HepG2 (cell line): Measurements from ENCODE around the gene GON4L. TPM values are rescaled to one million over a fixed set of nuclear protein-coding genes. Genes with fewer than 3 reads are reported as not detected.

ENCODE experiments used
- ATAC-seq: fragments of 200-7000 bp; cut with Tn5 transposase; 3 replicates; pipeline ENCODE4 v1.9.1; 2020; ENCODE audit warnings: mild to moderate bottlenecking, moderate library complexity
- BruUV-seq: library from RNA; stranded (reverse); fragments of 400-500 nt; replicated peaks from 2 replicates; lab custom pipeline; 2021; lab: Mats Ljungman, UMichigan
- CTCF ChIA-PET: fragments of 300-600 bp; formaldehyde crosslinking; extraction: SDS; loops from one replicate; lab custom pipeline; 2021; ENCODE audit warnings: low total read pairs, inconsistent platforms, low intra/inter-chr PET ratio; lab: Yijun Ruan, JAX
- POLR2A ChIA-PET: fragments of 350-600 bp; sonication (Branson Sonifier 250); formaldehyde crosslinking; loops from one replicate; lab custom pipeline; 2020; ENCODE audit warnings: antibody characterized with exemption, inconsistent platforms; lab: Yijun Ruan, JAX
- DNase-seq: peaks from one replicate; pipeline ENCODE4 v3.0.0-alpha.2; 2015; ENCODE audit warnings: low spot score
- FAIRE-seq: peaks from 3 replicates; lab custom pipeline; 2011; peaks lifted over from hg19 to GRCh38; lab: Jason Lieb, UNC
- H2AFZ ChIP-seq: one replicate; pipeline ENCODE4 v1.6.1; 2011; ENCODE audit warnings: low read length, inconsistent platforms
- H3K27ac ChIP-seq: fragments of 300-600 bp; 3 replicates; pipeline ENCODE4 v1.8.0; 2011; ENCODE audit warnings: mixed run types, mild to moderate bottlenecking, mixed read lengths, low read length, inconsistent platforms; ENCODE audit not compliant: insufficient read depth; ENCODE audit errors: extremely low read length
- H3K27me3 ChIP-seq, 2 experiments: fragments of 200-600 bp in 1 of 2; 2 replicates in 1 of 2; 3 replicates in 1 of 2; pipeline versions ENCODE4 v1.6.0 to v1.8.0; 2011; ENCODE audit warnings: low read length in 2 of 2, mild to moderate bottlenecking in 2 of 2, moderate library complexity in 2 of 2, inconsistent platforms in 1 of 2; ENCODE audit not compliant: insufficient read depth in 2 of 2, control insufficient read depth in 1 of 2
- H3K36me3 ChIP-seq, 2 experiments: fragments of 200-600 bp in 1 of 2; replicated peaks in 1 of 2; 2 replicates in 1 of 2; 3 replicates in 1 of 2; pipeline versions ENCODE4 v1.5.1 to v1.8.0; 2011; ENCODE audit warnings: low read length in 2 of 2, inconsistent platforms in 1 of 2; ENCODE audit not compliant: insufficient read depth in 2 of 2, control insufficient read depth in 1 of 2
- H3K4me1 ChIP-seq: 2 replicates; pipeline ENCODE4 v1.5.1; 2012; ENCODE audit warnings: low read length, inconsistent platforms; ENCODE audit not compliant: insufficient read depth
- H3K4me2 ChIP-seq: 2 replicates; pipeline ENCODE4 v1.6.0; 2011; ENCODE audit warnings: low read depth, low read length, inconsistent platforms
- H3K4me3 ChIP-seq, 3 experiments: fragments of 200-600 bp in 1 of 3; sonication (generic), shearing (Covaris generic) in 1 of 3; replicated peaks in 1 of 3; 2 replicates each; pipeline ENCODE4 v1.5.1; 2011 to 2016; ENCODE audit warnings: low read length in 3 of 3, inconsistent platforms in 2 of 3, low read depth in 2 of 3, mild to moderate bottlenecking in 2 of 3, control low read depth in 1 of 3, mixed read lengths in 1 of 3; ENCODE audit not compliant: insufficient read depth in 1 of 3
- H3K79me2 ChIP-seq: one replicate; pipeline ENCODE4 v1.6.1; 2011; ENCODE audit warnings: low read length, inconsistent platforms; ENCODE audit not compliant: insufficient read depth
- H3K9ac ChIP-seq: 2 replicates; pipeline ENCODE4 v1.6.0; 2011; ENCODE audit warnings: mild to moderate bottlenecking, low read depth, low read length, inconsistent platforms; ENCODE audit not compliant: insufficient read depth
- H3K9me3 ChIP-seq: 2 replicates; pipeline ENCODE4 v1.5.1; 2012; ENCODE audit warnings: mild to moderate bottlenecking, low read length
- H4K20me1 ChIP-seq: 2 replicates; pipeline ENCODE4 v1.6.0; 2011; ENCODE audit warnings: inconsistent platforms, mild to moderate bottlenecking, low read length, moderate library complexity; ENCODE audit not compliant: insufficient read depth
- AKAP8 ChIP-seq: sonication (generic); formaldehyde crosslinking; IDR thresholded peaks from 2 replicates; pipeline ENCODE4 v1.5.1; 2020; ENCODE audit warnings: mild to moderate bottlenecking, missing genetic modification reagents
- BRCA1 ChIP-seq: sonication (generic); formaldehyde crosslinking; IDR thresholded peaks from 2 replicates; pipeline ENCODE4 v1.4.0; 2020; ENCODE audit warnings: missing genetic modification reagents
- FIP1L1 ChIP-seq: fragments of 200-400 bp; formaldehyde crosslinking; IDR thresholded peaks from 2 replicates; pipeline ENCODE4 v1.6.1; 2018; ENCODE audit warnings: low read depth, mild to moderate bottlenecking, low read length, moderate library complexity, borderline replicate concordance; ENCODE audit not compliant: insufficient read depth
- FOSL2 ChIP-seq: sonication (generic); formaldehyde crosslinking; IDR thresholded peaks from 2 replicates; pipeline ENCODE4 v1.4.0; 2020; ENCODE audit warnings: missing genetic modification reagents
- GATA4 ChIP-seq: sonication (generic); IDR thresholded peaks from 2 replicates; pipeline ENCODE4 v1.6.1; 2016; ENCODE audit warnings: antibody characterized with exemption, low read depth, borderline replicate concordance
- HNRNPK ChIP-seq: fragments of 200-400 bp; formaldehyde crosslinking; IDR thresholded peaks from 2 replicates; pipeline ENCODE4 v1.6.1; 2018; ENCODE audit warnings: low read length, low read depth, moderate library complexity, mild to moderate bottlenecking; ENCODE audit not compliant: poor library complexity, severe bottlenecking
- JDP2 ChIP-seq: sonication (generic); formaldehyde crosslinking; IDR thresholded peaks from 2 replicates; pipeline ENCODE4 v1.8.1; 2022; ENCODE audit warnings: missing genetic modification reagents, borderline replicate concordance
- JUNB ChIP-seq: sonication (generic); formaldehyde crosslinking; IDR thresholded peaks from 2 replicates; pipeline ENCODE4 v1.8.0; 2022; ENCODE audit warnings: missing genetic modification reagents, mild to moderate bottlenecking, borderline replicate concordance
- TARDBP ChIP-seq: sonication (generic); formaldehyde crosslinking; IDR thresholded peaks from 2 replicates; pipeline ENCODE4 v1.8.0; 2022; ENCODE audit warnings: mild to moderate bottlenecking, missing genetic modification reagents
- TBX2 ChIP-seq: sonication (generic); formaldehyde crosslinking; IDR thresholded peaks from 2 replicates; pipeline ENCODE4 v1.5.0; 2020; ENCODE audit warnings: missing genetic modification reagents, mild to moderate bottlenecking, borderline replicate concordance
- TOPORS ChIP-seq: sonication (generic); formaldehyde crosslinking; IDR thresholded peaks from 2 replicates; pipeline ENCODE4 v1.8.0; 2023; ENCODE audit warnings: mild to moderate bottlenecking, missing genetic modification reagents
- ZMYM4 ChIP-seq: sonication (generic); formaldehyde crosslinking; IDR thresholded peaks from 2 replicates; pipeline ENCODE4 v1.8.1; 2023; ENCODE audit warnings: mild to moderate bottlenecking, missing genetic modification reagents
- ZNF124 ChIP-seq: sonication (generic); formaldehyde crosslinking; IDR thresholded peaks from 2 replicates; pipeline ENCODE4 v1.4.0; 2020; ENCODE audit warnings: missing genetic modification reagents
- ZNF253 ChIP-seq: sonication (generic); formaldehyde crosslinking; IDR thresholded peaks from 2 replicates; pipeline ENCODE4 v1.8.0; 2022; ENCODE audit warnings: mild to moderate bottlenecking, missing genetic modification reagents, borderline replicate concordance
- ZNF431 ChIP-seq: sonication (generic); formaldehyde crosslinking; IDR thresholded peaks from 2 replicates; pipeline ENCODE4 v1.9.0; 2022; ENCODE audit warnings: missing genetic modification reagents, low read depth, mild to moderate bottlenecking, borderline replicate concordance
- WGBS: methylation state at CpG from one replicate; pipeline ENCODE4 v1.1.6; 2017; ENCODE audit warnings: low lambda C conversion rate; 5-methylcytosine and 5-hydroxymethylcytosine counted together
- in situ Hi-C: cut with HindIII; loops from 2 replicates; pipeline ENCODE4 v1.10.0; 2017; ENCODE audit warnings: low pct_unique_long_range_greater_than_20kb; ENCODE audit not compliant: extremely low pct_ligation_motif_present
- intact Hi-C: fragments of 100-400 bp; cut with micrococcal nuclease; formaldehyde crosslinking; loops from one replicate; pipeline ENCODE4 v1.10.0; 2022; ENCODE audit not compliant: unreplicated experiment
- polyA plus RNA-seq, 8 experiments: library from polyadenylated mRNA; depleted of rRNA in 3 of 8; stranded (reverse) in 7 of 8; unstranded in 1 of 8; fragments of >200 nt; fragmentation: Illumina TruSeq in 4 of 8; extraction: Trizol in 4 of 8; gene quantifications; 2 replicates each; pipeline versions ENCODE4 v1.2.1 to v1.2.3, GENCODE V29; 2011 to 2016; ENCODE audit warnings: low read depth in 4 of 8, missing spikeins in 1 of 8, mixed read lengths in 1 of 8; ENCODE audit not compliant: insufficient read depth in 1 of 8
- total RNA-seq, 5 experiments: library from RNA; depleted of rRNA; stranded (reverse); fragments of >200 nt; fragmentation: Illumina TruSeq; extraction: Trizol; gene quantifications; 2 replicates each; pipeline ENCODE4 v1.2.3, GENCODE V29; 2016; ENCODE audit warnings: low read depth in 1 of 5
- TF ChIP-seq, protein P1 (sequence below): sonication (generic); formaldehyde crosslinking; IDR thresholded peaks from 2 replicates; pipeline ENCODE4 v1.8.0; 2022; ENCODE audit warnings: missing genetic modification reagents, mild to moderate bottlenecking, moderate library complexity, borderline replicate concordance

GON4L gene
- total and polyA plus RNA-seq, 2 of the 13 experiments (the other 11 are each of a cell fraction or from before 2014, with no cell fraction given) = 14.6 to 19.6 TPM

- TF ChIP-seq, protein P1, sequence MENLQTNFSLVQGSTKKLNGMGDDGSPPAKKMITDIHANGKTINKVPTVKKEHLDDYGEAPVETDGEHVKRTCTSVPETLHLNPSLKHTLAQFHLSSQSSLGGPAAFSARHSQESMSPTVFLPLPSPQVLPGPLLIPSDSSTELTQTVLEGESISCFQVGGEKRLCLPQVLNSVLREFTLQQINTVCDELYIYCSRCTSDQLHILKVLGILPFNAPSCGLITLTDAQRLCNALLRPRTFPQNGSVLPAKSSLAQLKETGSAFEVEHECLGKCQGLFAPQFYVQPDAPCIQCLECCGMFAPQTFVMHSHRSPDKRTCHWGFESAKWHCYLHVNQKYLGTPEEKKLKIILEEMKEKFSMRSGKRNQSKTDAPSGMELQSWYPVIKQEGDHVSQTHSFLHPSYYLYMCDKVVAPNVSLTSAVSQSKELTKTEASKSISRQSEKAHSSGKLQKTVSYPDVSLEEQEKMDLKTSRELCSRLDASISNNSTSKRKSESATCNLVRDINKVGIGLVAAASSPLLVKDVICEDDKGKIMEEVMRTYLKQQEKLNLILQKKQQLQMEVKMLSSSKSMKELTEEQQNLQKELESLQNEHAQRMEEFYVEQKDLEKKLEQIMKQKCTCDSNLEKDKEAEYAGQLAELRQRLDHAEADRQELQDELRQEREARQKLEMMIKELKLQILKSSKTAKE (CRISPR knock-in tag) = no peak
- TF ChIP-seq FIP1L1 = no peak
- no peak for TF ChIP-seq HNRNPK
- no peak for TF ChIP-seq GATA4
- TF ChIP-seq, all 625 proteins: peak for 13
Measured at GRCh38 chr1:155859881-155860871, 3.2 kb upstream of the GON4L start (continued).

GRCh38 chr1:155859234-155859829 lies 2.3 kb upstream of the GON4L start, which contains the start of gene SYT11:
TSS of gene SYT11 (plus strand) at chr1:155859567. CDS start at chr1:155859762, 195 bp downstream.
- DNase-seq (peak; percentile 94), ATAC-seq (peak; percentile 83), FAIRE-seq (peak; percentile 96)
- Histone ChIP-seq H3K36me3 (peaks cover under 1 to 3% of the 10 kb centered on the region in 2 experiments; a peak in 2 of 5 replicates), H4K20me1 (no peaks in the 10 kb centered on the region), H3K27me3 (no peaks in the 10 kb centered on the region), H3K4me3 (peak within 1 kb of the TSS; percentile 78 to 90 (median 82)), H3K79me2 (peaks cover 16% of the 10 kb centered on the region), H3K4me2 (peak within 1 kb of the TSS; percentile 82), H3K4me1 (peaks cover 23% of the 10 kb centered on the region), H3K9me3 (no peaks in the 10 kb centered on the region), H3K27ac (peak within 1 kb of the TSS; percentile 57), H2AFZ (peak within 1 kb of the TSS; percentile 25), H3K9ac (peak within 1 kb of the TSS; percentile 92)
- 0% methylated on average over 10 of the region's 33 CpGs for WGBS
- ChIA-PET POLR2A (interaction anchor here (0.9 to 2.0 kb wide), 9 partner anchors 8 to 354 kb away, joined by 3 to 11 read pairs (median 3); partner anchors contain the start of genes PMF1 and RXFP4), CTCF (no interaction called here)
- in situ Hi-C loops (no loop called here), intact Hi-C loops (no loop called here)
- BruUV-seq = no TSS peak
- no peak for TF ChIP-seq TOPORS (CRISPR knock-in tag)
- 0 out of 2 replicates have a peak, but pooled peaks have one; percentile 68 for TF ChIP-seq ZNF253
- TF ChIP-seq TARDBP (CRISPR knock-in tag) = no peak
- 0 out of 2 replicates have a peak, but pooled peaks have one; percentile 15 for TF ChIP-seq ZMYM4 (CRISPR knock-in tag)
- no peak for TF ChIP-seq JUNB (CRISPR knock-in tag)
- no peak for TF ChIP-seq JDP2 (CRISPR knock-in tag)
- TF ChIP-seq ZNF431 (CRISPR knock-in tag) = no peak
- TF ChIP-seq AKAP8 (CRISPR knock-in tag) = no peak
- no peak for TF ChIP-seq FOSL2
- TF ChIP-seq BRCA1 = no peak
- no peak for TF ChIP-seq ZNF124 (CRISPR knock-in tag)
- TF ChIP-seq TBX2 (CRISPR knock-in tag) = no peak
